ENCODE data around the gene DIP2C. TPM values are rescaled to one million over a fixed set of nuclear protein-coding genes. Genes with fewer than 3 reads are reported as not detected.

Gene DIP2C
- total RNA-seq, 1 donor: 19.9 TPM

GRCh38 chr10:644076-644942 lies 45.2 kb downstream of the DIP2C start:
- no peak for DNase-seq (ENCODE audit: low read depth)
- no peak for TF ChIP-seq CTCF (IDR thresholded peaks at IDR 0.05; ENCODE audit: insufficient read depth, low read depth, low read length)

GRCh38 chr10:642186-642890 lies 47.1 kb downstream of the DIP2C start:
- no peak for TF ChIP-seq CTCF (IDR thresholded peaks at IDR 0.05; ENCODE audit: insufficient read depth, low read depth, low read length)
- no peak for DNase-seq (ENCODE audit: low read depth)

More at GRCh38 chr10:644076-644942, 45.2 kb downstream of the DIP2C start:
- H3K4me3 ChIP-seq (ENCODE audit: low read depth, low read length): no peak overlapping the region

DNA sequence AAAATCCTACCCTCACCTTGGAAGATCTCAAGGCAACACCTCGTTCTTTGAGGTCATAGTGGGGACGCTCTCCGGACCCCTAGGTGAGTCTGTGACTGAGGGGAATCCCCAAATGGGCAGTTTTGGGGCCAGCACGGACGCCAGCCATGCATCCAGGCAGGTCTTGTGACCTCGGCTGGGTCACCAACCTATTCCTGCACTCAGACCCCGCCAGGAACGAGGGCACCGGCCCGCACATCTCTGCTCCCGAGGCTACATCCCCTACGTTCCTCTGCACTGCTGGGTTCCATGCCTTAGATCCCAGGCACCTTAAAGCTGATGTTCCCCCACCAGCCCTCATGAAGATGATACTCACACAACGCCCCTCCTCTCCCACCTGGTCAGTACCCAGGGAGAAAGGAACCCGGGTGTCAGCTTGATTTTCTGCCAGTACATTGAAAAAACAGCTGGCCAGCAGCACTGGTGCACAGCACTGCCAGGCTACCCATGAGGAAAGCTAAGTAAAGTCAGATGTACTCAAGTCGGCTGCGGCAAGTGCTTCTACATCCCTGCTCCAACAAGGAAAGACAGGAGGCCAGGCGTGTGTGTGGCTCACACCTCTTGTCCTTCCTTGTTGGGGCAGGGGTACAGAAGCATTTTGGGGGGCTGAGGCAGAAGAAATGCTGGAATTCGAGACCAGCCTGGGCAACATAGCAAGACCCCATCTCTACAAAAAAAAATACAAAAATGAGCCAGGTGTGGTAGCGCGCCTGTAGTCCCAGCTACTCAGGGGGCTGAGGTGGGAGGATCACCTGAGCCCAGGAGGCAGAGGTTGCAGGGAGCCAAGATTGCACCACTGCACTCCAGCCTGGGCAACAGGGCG lies 48.1 kb downstream of the DIP2C start:
- TF ChIP-seq CTCF (IDR thresholded peaks at IDR 0.05; ENCODE audit: insufficient read depth, low read depth, low read length): no peak
- no peak overlapping the region for H3K4me3 ChIP-seq (ENCODE audit: low read depth, low read length)
- DNase-seq (ENCODE audit: low read depth): no peak

More at GRCh38 chr10:642186-642890, 47.1 kb downstream of the DIP2C start:
- no peak overlapping the region for H3K4me3 ChIP-seq (ENCODE audit: low read depth, low read length)

- DNase-seq (ENCODE audit: low read depth): no peak
- H3K4me3 ChIP-seq (ENCODE audit: low read depth, low read length): no peak overlapping the region
- no peak for TF ChIP-seq CTCF (IDR thresholded peaks at IDR 0.05; ENCODE audit: insufficient read depth, low read depth, low read length)
These were observed 48.8 kb downstream of the DIP2C start for GRCh38 chr10:640673-641045.

- H3K4me3 ChIP-seq (ENCODE audit: low read depth, low read length): no peak overlapping the region
- no peak for DNase-seq (ENCODE audit: low read depth)
- TF ChIP-seq CTCF (IDR thresholded peaks at IDR 0.05; ENCODE audit: insufficient read depth, low read depth, low read length): no peak
These were observed 49.5 kb downstream of the DIP2C start for GRCh38 chr10:639751-640672.
